Stimulated activated CD4-positive, alpha-beta T cell treated with anti-CD3 and anti-CD28 coated beads, Interleukin-1b, Interleukin-23, amount 100 ng/mL, for 48 hours (primary cell): Measurements from ENCODE around the gene RPP14.
"Not testable (repeated sequence)": the region's sequence is repeated elsewhere in the genome, so short reads cannot be mapped to it uniquely, and the experiment has no call there.

Source experiments
- DNase-seq: peaks from one replicate; pipeline ENCODE4 v3.0.0-alpha.2; 2020

RPP14 gene

GRCh38 chr3:58333206-58334012 lies 27.4 kb downstream of the RPP14 start:
- peak; percentile 25 for DNase-seq

- no peak for DNase-seq
Observed at GRCh38 chr3:58334013-58334321, 27.9 kb downstream of the RPP14 start.

GRCh38 chr3:58334506-58334884 lies 28.4 kb downstream of the RPP14 start:
- no peak for DNase-seq

GRCh38 chr3:58335652-58335947 lies 29.6 kb downstream of the RPP14 start:
- no peak for DNase-seq

- no peak for DNase-seq
Observed at GRCh38 chr3:58336135-58336882, 30.3 kb downstream of the RPP14 start.

- DNase-seq = no peak
Observed at GRCh38 chr3:58337190-58337589, 31.1 kb downstream of the RPP14 start.

- DNase-seq = not testable (repeated sequence)
Observed at GRCh38 chr3:58339146-58339545, 33.1 kb downstream of the RPP14 start.

GRCh38 chr3:58340594-58341244 lies 34.7 kb downstream of the RPP14 start:
- DNase-seq = no peak

GRCh38 chr3:58341376-58341775 lies 35.3 kb downstream of the RPP14 start:
- no peak for DNase-seq

GRCh38 chr3:58342676-58343075 lies 36.6 kb downstream of the RPP14 start:
- no peak for DNase-seq

GRCh38 chr3:58345457-58345856 lies 39.4 kb downstream of the RPP14 start:
- DNase-seq = no peak

- DNase-seq = no peak
Observed at GRCh38 chr3:58346368-58346767, 40.3 kb downstream of the RPP14 start.

- no peak for DNase-seq
Observed at GRCh38 chr3:58347984-58348383, 41.9 kb downstream of the RPP14 start.

GRCh38 chr3:58349792-58350626 lies 44.0 kb downstream of the RPP14 start:
- DNase-seq = no peak

GRCh38 chr3:58350627-58351013 lies 44.6 kb downstream of the RPP14 start:
- no peak for DNase-seq

GRCh38 chr3:58351920-58352319 lies 45.9 kb downstream of the RPP14 start:
- no peak for DNase-seq

- DNase-seq = no peak
Observed at GRCh38 chr3:58352626-58353025, 46.6 kb downstream of the RPP14 start.

- DNase-seq = no peak
Observed at GRCh38 chr3:58353722-58354553, 47.9 kb downstream of the RPP14 start.

GRCh38 chr3:58355179-58355578 lies 49.1 kb downstream of the RPP14 start:
- DNase-seq = no peak

- DNase-seq = no peak
Observed at GRCh38 chr3:58356054-58356453, 50.0 kb downstream of the RPP14 start.

GRCh38 chr3:58357402-58357801 lies 51.4 kb downstream of the RPP14 start:
- no peak for DNase-seq

GRCh38 chr3:58358092-58358491 lies 52.0 kb downstream of the RPP14 start:
- DNase-seq = peak; percentile 24
